MM.1S (cell line): ENCODE measurements around the gene PDSS2.

Experiments used
- DNase-seq: peaks from one replicate; pipeline ENCODE4 v3.0.0-alpha.2; 2015
- H2AFZ ChIP-seq: fragments of 300-600 bp; sonication (generic); 2 replicates; pipeline ENCODE4 v1.6.0; 2016; ENCODE audit warnings: antibody characterized with exemption, low read length
- H3F3A ChIP-seq: fragments of 300-600 bp; sonication (generic); 2 replicates; pipeline ENCODE4 v1.6.1; 2016; ENCODE audit warnings: mild to moderate bottlenecking, antibody characterized with exemption, low read length, moderate library complexity, mixed read lengths; ENCODE audit not compliant: insufficient read depth
- H3K27ac ChIP-seq: fragments of 300-600 bp; sonication (generic); 2 replicates; pipeline ENCODE4 v1.5.1; 2016; ENCODE audit warnings: mild to moderate bottlenecking, low read length
- H3K27me3 ChIP-seq: fragments of 300-600 bp; sonication (generic); replicated peaks from 2 replicates; pipeline ENCODE4 v1.6.0; 2016; ENCODE audit warnings: low read length; ENCODE audit not compliant: insufficient read depth
- H3K36me3 ChIP-seq: fragments of 300-600 bp; sonication (generic); replicated peaks from 2 replicates; pipeline ENCODE4 v1.6.1; 2016; ENCODE audit warnings: mild to moderate bottlenecking, low read length, mixed read lengths; ENCODE audit not compliant: insufficient read depth
- H3K4me1 ChIP-seq: fragments of 300-600 bp; sonication (generic); 2 replicates; pipeline ENCODE4 v1.6.1; 2016; ENCODE audit warnings: low read length, mixed read lengths
- H3K4me2 ChIP-seq: fragments of 300-600 bp; sonication (generic); 2 replicates; pipeline ENCODE4 v1.6.0; 2016; ENCODE audit warnings: low read depth, low read length
- H3K4me3 ChIP-seq: fragments of 300-600 bp; sonication (generic); 2 replicates; pipeline ENCODE4 v1.5.1; 2016; ENCODE audit warnings: low read length, mixed read lengths
- H3K79me2 ChIP-seq: fragments of 300-600 bp; sonication (generic); 2 replicates; pipeline ENCODE4 v1.6.1; 2016; ENCODE audit warnings: mixed run types, low read length, mixed read lengths
- H3K9ac ChIP-seq: fragments of 300-600 bp; sonication (generic); 2 replicates; pipeline ENCODE4 v1.6.1; 2016; ENCODE audit warnings: low read length, mixed read lengths
- H3K9me2 ChIP-seq: fragments of 300-600 bp; sonication (generic); replicated peaks from 2 replicates; pipeline ENCODE4 v1.6.1; 2016; ENCODE audit warnings: mild to moderate bottlenecking, low read length, mixed read lengths; ENCODE audit not compliant: insufficient read depth
- H3K9me3 ChIP-seq: fragments of 300-600 bp; sonication (generic); replicated peaks from 2 replicates; pipeline ENCODE4 v1.6.1; 2016; ENCODE audit warnings: mild to moderate bottlenecking, low read length, mixed read lengths; ENCODE audit not compliant: insufficient read depth
- H4K20me1 ChIP-seq: fragments of 300-600 bp; sonication (generic); 2 replicates; pipeline ENCODE4 v1.6.1; 2016; ENCODE audit warnings: mild to moderate bottlenecking, low read length, moderate library complexity, mixed read lengths; ENCODE audit not compliant: insufficient read depth
- EZH2 ChIP-seq: fragments of 300-600 bp; sonication (generic); optimal IDR thresholded peaks from 2 replicates; pipeline ENCODE3; 2017; ENCODE audit warnings: low read depth, mild to moderate bottlenecking, antibody characterized with exemption, low read length, mixed read lengths
- EZH2phosphoT487 ChIP-seq: fragments of 300-600 bp; sonication (generic); IDR thresholded peaks from 2 replicates; pipeline ENCODE4 v1.6.1; 2018; ENCODE audit warnings: antibody characterized with exemption, low read length
- TF ChIP-seq, protein P1 (sequence below): fragments of 300-600 bp; sonication (generic); IDR thresholded peaks from 2 replicates; pipeline ENCODE4 v1.5.1; 2016; ENCODE audit warnings: antibody characterized with exemption, low read length, mixed read lengths

The PDSS2 gene

DNA sequence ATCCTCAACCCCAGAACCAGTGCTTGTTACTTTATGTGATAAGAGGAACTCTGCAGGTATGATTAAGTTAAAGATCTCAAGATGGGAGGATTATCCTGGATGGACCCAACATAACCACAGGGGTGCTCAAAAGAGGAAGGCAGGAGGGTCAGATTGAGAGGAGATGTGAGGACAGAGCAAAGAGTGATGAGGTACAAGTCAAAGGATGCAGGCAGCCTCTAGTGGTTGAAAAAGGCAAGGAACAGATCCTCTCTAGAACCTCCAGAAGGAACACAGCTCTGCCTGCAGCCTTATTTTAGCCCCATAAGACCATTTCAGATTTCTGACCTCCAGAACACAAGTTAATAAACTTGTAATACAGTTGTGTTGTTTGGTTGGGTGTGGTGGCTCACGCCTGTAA, 41.2 kb downstream of the PDSS2 start:
- no peaks in the 10 kb centered on the region for H4K20me1 ChIP-seq
- DNase-seq = peak; percentile 26

DNA sequence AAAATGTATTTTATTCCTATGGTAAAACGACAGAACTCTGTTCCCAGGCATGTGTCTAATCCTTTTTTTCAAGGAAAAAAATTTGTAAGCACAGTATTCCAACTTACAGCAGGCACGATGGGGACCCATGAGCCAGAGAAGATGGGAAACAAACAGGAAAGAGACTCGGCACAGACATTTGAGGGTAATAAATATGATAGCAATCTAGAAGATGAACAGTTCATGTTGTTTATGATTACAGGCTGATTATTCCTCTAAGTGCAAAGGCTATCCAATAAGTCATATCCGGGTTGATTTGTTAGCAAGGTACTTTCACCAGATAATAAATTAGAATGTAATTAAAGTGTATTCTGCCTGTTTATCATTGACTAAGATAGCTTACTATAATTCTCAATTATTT, 43.2 kb downstream of the PDSS2 start:
- no peak overlapping the region for H2AFZ ChIP-seq
- no peaks in the 10 kb centered on the region for H4K20me1 ChIP-seq
- no peak for DNase-seq
- no peaks in the 10 kb centered on the region for H3F3A ChIP-seq
- H3K27ac ChIP-seq = no peak overlapping the region
- no peak overlapping the region for H3K4me3 ChIP-seq
- H3K79me2 ChIP-seq = no peaks in the 10 kb centered on the region; the same call in 1 of the 2 replicates
- H3K9me2 ChIP-seq = no peaks in the 10 kb centered on the region
- no peaks in the 10 kb centered on the region for H3K4me1 ChIP-seq
- TF ChIP-seq EZH2 (no peak), EZH2phosphoT487 (no peak)
- TF ChIP-seq, protein P1, sequence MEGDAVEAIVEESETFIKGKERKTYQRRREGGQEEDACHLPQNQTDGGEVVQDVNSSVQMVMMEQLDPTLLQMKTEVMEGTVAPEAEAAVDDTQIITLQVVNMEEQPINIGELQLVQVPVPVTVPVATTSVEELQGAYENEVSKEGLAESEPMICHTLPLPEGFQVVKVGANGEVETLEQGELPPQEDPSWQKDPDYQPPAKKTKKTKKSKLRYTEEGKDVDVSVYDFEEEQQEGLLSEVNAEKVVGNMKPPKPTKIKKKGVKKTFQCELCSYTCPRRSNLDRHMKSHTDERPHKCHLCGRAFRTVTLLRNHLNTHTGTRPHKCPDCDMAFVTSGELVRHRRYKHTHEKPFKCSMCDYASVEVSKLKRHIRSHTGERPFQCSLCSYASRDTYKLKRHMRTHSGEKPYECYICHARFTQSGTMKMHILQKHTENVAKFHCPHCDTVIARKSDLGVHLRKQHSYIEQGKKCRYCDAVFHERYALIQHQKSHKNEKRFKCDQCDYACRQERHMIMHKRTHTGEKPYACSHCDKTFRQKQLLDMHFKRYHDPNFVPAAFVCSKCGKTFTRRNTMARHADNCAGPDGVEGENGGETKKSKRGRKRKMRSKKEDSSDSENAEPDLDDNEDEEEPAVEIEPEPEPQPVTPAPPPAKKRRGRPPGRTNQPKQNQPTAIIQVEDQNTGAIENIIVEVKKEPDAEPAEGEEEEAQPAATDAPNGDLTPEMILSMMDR = no peak
- H3K4me2 ChIP-seq = no peak overlapping the region
- no peaks in the 10 kb centered on the region for H3K9me3 ChIP-seq
- no peaks in the 10 kb centered on the region for H3K36me3 ChIP-seq
- H3K27me3 ChIP-seq = no peaks in the 10 kb centered on the region
- H3K9ac ChIP-seq = no peak overlapping the region

More for the DNA sequence above, 41.2 kb downstream of the PDSS2 start:
- H3K9me3 ChIP-seq = no peaks in the 10 kb centered on the region
- H3K27ac ChIP-seq = no peak overlapping the region
- no peaks in the 10 kb centered on the region; the same call in 1 of the 2 replicates for H3K79me2 ChIP-seq
- H2AFZ ChIP-seq = no peak overlapping the region
- H3K4me2 ChIP-seq = no peak overlapping the region
- no peak overlapping the region for H3K4me3 ChIP-seq
- H3K9ac ChIP-seq = no peak overlapping the region
- no peaks in the 10 kb centered on the region for H3F3A ChIP-seq
- no peak for TF ChIP-seq EZH2phosphoT487
- TF ChIP-seq, protein P1 = peak; percentile 46
- H3K27me3 ChIP-seq = no peaks in the 10 kb centered on the region
- no peaks in the 10 kb centered on the region for H3K9me2 ChIP-seq
- H3K4me1 ChIP-seq = no peaks in the 10 kb centered on the region
- no peaks in the 10 kb centered on the region for H3K36me3 ChIP-seq

DNA sequence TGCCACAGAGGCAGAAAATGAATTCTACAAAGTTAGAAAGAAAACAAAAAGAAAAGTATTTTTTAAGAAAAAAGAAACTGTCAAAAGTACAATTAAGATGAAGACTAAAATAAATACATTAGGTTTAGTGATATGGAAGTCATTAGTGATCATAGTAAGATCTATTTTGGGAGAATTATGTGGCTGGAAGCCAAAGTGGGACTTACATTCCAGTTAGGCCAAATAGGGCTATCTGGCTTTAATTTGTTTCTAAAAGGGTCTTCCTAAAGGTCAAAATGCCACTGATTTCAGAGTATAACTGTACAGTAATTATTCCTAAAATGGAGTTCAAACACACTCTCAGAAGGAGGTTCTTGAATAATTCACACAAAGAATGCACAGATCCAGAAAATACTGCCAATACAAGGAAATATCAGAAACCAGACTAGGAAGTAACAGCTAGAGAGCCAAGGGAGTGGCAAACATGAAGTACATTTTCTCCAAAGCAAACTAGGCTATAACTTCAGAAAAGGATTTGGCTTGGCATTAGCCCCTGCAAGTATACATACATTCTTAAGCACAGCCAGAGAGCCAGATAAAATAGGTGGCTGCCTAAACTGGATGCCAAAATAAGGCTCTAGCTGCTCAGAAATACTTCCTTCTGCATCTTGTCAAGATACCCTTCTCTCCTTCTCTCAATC, 45.3 kb downstream of the PDSS2 start:
- Histone ChIP-seq H3F3A (no peaks in the 10 kb centered on the region), H3K4me3 (no peak overlapping the region), H2AFZ (no peak overlapping the region), H3K9me3 (no peaks in the 10 kb centered on the region), H3K4me2 (no peak overlapping the region), H3K27me3 (no peaks in the 10 kb centered on the region), H4K20me1 (no peaks in the 10 kb centered on the region), H3K36me3 (no peaks in the 10 kb centered on the region), H3K27ac (no peak overlapping the region), H3K4me1 (no peaks in the 10 kb centered on the region), H3K9me2 (no peaks in the 10 kb centered on the region), H3K9ac (no peak overlapping the region), H3K79me2 (no peaks in the 10 kb centered on the region)
- no peak for DNase-seq
- no peak for TF ChIP-seq EZH2

DNA sequence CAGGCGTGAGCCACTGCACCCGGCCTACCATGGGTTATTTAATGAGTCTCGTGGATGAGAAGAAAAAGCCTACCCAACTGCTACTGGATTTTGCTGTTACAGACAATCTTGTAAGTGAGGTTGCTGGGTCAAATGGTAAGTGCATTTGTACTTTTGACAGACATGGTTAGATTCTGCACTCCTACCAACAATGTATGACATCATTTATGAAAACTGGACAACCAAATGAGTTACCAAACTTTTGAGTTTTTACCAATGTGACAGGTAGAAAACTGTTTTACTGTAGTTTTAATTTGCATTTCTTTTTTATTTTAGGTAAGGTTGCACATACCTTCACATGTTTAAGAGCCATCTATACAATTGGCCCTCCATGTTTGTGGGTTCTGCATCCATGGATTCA, 48.2 kb downstream of the PDSS2 start:
- TF ChIP-seq EZH2phosphoT487 = no peak
- TF ChIP-seq, protein P1 = no peak
- no peak for TF ChIP-seq EZH2
- no peak overlapping the region for H3K4me2 ChIP-seq

More for the DNA sequence above, 48.2 kb downstream of the PDSS2 start:
- H3K4me1 ChIP-seq = no peaks in the 10 kb centered on the region
- H3K27ac ChIP-seq = no peak overlapping the region
- no peaks in the 10 kb centered on the region for H3F3A ChIP-seq
- H4K20me1 ChIP-seq = no peaks in the 10 kb centered on the region
- H3K4me3 ChIP-seq = no peak overlapping the region
- no peaks in the 10 kb centered on the region for H3K9me3 ChIP-seq
- no peak overlapping the region for H2AFZ ChIP-seq
- H3K79me2 ChIP-seq = no peaks in the 10 kb centered on the region
- DNase-seq = no peak
- no peaks in the 10 kb centered on the region for H3K36me3 ChIP-seq
- no peaks in the 10 kb centered on the region for H3K9me2 ChIP-seq
- no peaks in the 10 kb centered on the region for H3K27me3 ChIP-seq
- no peak overlapping the region for H3K9ac ChIP-seq
